ENCODE data around the gene CPOX.

The CPOX gene

DNA sequence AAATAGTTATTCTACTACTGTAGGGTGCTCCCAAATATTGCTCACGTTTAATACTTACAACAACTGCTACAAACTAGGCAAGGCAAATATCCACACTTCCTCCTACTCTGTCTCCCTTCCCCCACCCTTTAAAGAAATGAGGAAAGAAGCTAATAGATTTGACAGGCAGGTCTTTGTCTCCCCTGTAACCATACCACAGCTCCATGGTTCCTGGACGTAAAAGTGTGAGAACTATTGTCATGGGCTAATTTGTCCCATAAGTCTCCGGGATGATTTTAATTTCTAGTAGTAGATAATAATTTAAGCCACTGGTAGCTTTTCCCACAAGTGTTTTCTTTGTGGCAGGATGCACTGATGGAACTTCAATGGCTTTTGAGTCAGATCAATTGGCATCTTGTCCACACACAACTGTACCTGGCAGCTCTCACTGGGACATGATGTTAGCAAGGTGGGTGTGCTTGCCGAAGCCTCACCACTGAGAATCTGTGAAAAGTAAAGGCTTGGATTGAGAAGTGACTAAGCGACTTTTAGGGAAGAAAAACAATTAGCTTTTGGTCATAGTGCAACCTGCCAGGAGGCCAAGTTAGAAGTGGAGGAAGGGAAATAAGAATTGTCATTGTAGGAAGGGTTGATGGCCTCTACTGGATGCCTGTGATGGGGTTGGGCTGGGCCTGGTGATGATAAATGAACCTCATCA, 1.4 kb upstream of the CPOX start:
- DNase-seq: peak; percentile 12 to 15

DNA sequence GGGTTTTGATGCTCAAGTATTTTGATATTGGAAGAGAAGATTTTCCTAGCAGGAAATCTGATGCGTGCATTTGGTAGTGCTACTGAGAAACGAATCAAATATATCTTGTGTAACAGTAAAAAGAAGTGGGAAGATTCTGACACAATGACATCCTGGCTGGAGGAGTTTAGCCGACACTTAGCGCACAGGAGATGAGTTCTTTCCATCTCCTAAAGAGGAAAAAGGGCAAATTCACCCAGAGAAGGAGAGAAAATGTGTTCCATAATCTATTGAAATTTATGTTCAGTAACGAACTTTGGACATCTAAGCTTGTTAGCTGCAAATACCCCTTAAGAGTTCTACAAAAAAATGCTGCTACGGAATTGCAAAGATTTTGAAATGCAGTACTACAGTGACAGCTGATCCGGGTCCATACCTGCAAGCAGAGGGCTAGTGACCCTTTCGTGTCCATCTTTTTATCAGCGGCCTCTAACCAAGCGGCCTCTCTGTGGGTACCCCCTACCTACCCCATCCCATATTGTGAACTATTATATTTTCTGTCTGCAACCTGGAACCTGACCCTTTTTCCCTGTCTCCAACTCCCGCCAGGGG, 971 bp downstream of the CPOX start:
- DNase-seq: no peak

DNA sequence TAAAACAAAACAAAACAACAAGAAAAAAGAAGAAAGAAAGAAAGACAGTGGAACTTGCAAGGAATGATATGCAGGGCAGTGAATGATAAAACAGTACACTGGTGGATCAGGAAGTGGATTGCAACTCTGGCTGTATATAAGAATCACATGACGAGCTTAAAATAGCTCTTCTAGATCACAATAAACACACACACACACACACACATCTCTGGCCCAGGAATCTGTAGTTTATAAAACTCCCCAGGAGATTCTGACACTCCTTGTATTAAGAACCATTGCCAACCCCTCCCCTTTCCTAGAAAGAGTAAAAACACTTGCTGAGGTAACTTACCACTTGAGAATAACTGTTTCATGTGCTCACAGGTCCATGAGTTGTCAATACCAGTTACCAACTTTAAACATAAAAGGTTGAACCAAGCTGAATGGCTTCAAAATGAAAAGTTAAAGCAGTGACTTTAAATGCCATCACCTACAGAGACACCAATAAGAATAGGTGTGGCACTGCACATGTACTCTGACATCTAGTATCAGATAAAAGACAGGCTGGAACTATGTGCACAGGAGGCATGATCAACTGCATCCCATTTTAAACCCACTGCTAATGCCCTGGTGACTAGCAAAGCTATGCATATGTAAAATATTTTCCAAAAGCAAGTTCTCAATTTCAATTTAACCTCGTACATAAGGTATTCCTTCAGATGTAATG, 3.9 kb downstream of the CPOX start:
- DNase-seq: no peak

DNA sequence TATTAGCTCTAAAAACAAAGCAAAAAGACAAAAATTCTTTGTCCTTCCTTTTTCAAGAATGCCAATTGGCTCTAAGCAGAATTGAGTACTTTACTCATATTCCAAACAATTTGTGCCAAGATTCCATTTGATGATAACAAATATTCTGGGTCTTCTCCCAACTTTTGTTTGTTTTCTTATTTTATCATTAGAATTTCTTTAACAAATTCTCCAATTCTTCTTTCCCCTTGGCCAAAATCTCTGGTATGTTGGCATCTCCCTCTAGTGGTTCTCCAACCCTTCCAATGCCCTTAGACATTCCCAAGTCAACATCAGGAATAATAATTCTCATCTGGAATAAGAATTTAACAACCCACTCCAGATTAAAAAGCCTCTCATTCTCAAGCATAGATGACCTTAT, 5.3 kb downstream of the CPOX start:
- no peak for DNase-seq

DNA sequence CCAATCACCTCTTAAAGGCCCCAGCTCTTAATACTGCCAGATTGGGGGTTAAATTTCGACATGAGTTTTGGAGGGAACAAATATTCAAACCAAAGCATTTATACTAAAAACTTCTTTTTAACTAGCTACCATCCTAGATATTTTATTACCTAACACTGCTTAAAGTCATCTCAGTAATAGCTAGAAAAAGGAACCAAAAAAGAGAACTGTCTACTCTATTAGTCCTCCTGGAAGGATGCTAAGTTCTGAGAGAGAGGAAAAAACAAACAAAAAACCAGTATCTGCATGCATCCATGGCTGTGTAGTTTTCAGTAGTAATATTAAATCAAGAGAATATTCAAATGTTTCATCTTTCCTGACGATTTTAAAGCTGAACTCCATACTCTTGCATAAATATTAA, 5.8 kb downstream of the CPOX start:
- DNase-seq: peak; percentile 55 to 67

DNA sequence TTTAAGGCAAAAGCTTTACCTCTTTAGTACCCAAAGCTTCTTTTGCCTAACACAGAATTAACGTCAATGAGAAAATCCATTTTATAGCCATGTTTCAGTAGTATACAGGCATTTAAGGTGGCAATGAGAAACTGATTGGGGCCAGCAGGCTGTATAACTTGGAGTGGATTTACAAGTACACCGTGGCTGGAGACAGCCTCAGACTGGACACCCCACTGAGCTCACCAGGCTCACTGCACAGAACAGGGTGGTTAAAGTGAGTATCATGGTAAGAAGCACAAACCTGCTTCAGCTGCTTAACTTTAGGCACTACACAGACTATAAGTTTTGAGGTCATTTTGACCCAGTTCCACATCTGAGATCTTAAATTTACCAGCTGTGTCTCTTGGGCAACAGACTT, 8.9 kb downstream of the CPOX start:
- no peak for DNase-seq

DNA sequence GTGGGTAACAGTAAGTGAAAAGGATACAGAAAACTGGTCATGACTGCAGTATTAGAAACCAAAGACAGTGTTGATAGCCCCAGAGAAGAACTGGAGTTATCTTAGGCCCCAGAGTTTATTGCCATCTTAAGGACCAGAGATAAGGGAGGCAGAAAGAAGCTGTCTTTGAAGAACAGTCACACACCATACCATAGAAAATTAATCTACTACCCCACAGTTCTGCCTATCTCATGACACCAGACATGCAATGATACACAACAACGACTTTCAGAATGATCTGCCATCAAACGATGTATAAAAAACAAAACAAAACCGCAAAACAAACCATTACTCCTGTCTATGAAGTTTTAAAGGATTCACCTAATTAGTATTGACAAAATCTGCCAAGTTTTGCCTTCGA, 9.6 kb downstream of the CPOX start:
- DNase-seq: no peak

DNA sequence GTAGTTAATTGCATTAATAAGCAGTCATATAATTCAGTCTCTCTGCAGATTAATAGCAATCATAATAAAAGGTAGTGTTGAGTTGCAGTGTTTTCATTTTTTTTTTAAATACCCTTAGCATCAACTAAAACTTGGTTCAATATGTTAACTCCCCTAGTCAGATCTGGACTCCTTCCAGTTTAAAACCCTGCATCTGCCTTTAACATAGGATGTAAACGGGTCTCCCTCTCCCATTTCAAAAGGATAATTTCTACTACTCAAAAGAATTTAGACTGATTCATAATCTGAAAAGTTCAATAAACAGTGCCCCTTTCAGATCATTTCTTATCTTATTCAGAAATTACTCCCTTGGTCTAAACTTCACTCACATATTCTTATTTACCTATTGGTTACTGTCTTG, 11.4 kb downstream of the CPOX start:
- DNase-seq: no peak

DNA sequence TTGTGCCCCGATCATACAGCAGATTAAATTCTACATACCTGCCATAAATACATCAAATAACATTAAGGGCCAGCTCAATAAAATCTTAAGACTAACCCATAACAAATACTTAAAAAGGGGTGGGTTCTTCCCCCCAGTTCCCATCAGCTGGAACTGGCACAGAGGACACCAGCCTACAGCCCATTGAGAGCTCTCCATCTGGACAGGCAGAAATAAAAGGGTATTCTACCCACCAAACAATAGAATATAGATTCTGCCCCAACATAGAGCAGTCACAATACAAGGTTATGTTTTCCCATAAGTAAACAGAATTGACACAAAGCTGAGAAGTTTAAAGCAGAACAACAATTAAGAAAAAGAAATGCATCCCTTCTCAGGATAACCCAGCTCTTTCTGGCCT, 11.9 kb downstream of the CPOX start:
- DNase-seq: no peak

DNA sequence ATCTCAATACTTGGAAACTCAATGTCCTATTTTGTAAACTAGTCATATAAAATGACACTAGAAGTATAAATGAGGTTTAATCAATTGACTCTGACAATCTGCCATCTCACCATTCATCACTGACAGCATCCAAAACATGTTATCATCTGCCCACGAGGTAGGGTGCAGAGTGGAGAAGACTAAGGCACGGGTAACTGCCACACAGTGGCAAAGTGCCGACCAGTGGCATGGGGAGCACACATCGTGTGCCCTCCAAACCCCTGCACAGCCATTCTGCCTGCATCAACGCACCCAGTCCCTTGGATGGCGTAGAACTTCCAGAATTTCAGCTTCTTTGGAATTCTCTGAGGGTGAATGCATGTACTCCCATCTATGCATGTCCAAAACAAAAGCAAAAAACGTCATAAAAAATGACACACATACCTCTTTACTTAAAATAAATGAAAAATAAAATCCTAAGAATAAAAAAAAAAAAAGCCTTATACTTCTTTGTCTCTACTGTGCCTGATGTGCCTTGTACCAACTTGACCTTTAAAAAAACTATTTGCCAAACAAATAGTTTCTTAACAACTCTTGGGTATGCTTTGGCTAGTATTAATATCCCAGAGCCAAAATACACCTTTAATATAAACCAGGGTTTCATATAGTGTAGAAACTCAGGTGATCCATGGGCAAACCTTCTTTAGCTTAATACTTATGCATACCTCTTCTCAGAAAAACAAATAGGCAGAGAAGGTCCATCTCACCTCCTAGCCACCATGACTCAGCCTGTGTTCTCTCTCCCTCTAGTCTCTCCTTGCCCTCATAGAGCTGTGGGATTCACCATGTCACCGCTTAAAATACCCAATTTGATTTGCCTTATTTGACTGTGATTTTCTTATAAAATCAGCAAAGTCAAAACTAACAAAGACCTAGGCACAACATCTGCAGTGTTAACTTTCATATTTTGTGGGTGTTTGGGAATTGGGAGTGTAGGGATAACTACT, 12.7 kb downstream of the CPOX start:
- no peak for DNase-seq

DNA sequence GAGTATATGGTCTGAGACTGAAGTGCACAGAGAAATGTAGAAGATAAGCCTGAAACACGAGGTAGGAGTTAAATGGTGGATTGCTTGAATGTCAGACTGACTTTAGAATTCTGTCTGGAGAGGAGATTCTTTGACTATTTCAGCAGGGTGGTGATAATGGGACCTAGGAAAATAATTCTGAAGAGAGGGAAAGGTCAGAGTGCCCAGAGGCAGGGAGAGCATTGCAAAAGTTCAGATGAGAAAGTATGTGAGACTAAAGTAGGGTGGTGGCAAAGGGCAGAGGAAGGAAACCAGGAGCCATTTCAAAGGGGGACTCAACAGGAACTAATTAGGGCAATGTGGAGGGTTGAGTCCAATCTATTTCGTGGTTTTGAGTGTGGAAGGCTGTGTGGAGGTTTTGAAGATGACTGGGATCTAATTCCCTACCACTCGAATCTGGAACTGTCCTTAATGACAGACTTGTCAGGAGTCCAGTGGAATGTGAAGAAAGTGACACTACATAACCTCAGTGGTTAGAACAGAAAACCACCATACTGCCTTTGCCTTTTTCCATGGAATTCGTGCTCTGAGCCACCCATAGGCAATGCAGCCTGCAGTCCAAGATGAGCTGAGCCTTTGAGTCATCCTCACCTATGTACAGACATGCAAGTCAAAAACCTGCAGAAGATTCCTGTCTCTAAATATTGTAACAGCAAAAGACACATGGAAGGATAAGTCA, 16.1 kb downstream of the CPOX start:
- DNase-seq: no peak

DNA sequence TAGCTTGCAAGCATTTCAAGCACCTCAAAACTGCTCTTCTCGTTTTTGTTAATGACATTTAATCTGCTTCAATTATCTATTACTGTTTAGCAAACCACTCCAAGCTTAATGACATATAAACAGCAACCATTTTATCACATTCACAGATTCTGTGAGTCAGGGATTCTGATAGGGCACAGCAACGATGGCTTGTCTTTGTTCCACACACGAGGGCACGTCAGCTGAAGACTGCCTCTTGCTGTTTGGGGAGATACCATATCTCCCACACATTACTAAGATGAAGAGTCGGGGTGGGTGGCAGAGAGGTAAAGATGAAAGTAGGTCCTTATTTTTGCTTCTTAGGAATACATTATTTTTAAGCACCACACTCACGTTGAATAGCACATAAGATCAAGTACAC, 19.3 kb downstream of the CPOX start:
- DNase-seq: no peak

DNA sequence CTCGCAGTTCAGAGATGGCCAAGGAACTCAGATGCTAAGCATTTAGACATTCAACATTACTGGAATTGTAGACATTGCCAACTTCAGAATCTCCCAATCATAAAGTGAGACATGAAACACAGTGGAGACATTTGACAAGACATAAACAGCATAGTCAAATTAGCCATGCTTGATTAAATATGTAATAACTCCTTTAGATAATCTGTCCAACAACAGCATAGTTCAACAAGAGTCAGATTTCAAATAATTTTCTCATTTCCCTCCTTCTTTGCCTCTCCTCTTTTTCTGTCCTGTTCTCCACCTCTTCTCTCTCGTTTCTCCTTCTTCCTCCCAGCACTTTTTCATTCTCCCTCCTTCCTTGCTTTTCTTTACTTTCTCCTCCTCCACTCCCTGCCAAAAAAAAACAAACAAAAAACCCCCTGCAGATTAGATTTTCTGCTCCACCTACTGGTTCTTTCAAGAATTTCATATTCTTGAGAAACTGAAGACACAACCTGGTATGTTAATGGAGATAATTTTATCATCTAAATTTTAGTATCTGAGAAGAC, 20.2 kb downstream of the CPOX start:
- DNase-seq: peak; percentile 50 to 61

DNA sequence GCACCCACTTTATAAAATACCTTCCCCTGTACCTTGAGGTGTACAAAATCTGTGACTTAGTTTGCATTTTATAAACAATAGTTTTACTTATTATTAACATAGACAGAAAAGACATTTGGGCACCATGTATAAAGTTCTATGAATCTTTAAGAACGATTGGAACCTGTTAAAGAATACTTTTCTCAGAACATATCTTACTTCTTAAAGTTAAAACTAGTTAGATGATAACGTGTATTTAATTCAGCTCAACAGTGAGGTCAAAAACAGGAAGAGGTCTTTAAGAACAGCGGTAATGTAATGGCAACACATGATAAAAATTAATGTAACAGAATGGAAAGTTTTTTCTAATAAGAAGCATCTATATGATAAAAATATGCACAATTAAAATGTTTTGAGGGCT, 25.0 kb downstream of the CPOX start:
- DNase-seq: no peak

DNA sequence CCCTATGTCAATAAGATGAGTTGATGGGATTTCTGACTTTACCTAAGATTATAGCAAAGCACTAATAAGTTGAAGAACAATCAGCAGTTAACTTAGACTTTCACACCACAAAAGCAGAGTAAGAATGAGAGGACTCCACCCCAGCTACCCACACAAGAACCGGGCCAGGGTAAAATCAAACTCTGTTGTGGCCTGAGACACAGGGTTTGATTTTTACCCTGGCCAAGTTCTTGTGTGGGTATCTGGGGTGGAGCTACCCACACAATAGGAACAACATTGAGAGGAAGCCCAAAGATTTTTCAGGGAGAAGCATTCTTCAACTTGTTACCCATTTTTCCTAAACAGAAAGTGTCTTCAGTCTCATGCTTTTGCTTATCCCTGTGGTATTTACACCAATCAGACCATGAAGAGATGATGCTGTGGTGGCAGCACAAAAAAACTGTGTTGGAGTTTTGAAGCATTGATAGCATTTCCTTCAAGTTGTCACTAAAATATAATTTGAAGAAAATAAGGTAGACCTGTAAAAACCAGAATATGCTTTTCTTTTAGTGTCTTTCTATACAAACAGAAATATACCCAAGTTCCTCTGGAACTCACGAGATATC, 25.6 kb downstream of the CPOX start:
- no peak for DNase-seq

DNA sequence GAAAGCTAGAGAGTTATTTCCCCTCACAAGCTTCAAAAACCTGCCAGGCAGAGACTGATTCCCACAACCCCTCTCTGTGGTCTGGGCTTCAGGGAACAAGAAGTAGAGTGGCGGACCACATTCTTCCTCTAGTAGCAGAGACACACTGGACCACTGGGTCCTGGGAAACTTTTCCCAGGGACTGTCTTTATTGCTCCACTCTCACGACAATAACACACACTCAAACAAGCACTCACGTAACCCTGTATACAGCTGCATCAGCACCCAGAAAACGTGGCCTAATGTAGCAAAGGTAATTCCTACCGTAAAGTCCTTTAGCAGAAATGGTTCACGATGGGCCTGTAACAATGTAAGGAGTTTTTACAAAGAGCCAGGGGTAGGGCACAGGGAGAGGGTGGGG, 27.6 kb downstream of the CPOX start:
- no peak for DNase-seq

DNA sequence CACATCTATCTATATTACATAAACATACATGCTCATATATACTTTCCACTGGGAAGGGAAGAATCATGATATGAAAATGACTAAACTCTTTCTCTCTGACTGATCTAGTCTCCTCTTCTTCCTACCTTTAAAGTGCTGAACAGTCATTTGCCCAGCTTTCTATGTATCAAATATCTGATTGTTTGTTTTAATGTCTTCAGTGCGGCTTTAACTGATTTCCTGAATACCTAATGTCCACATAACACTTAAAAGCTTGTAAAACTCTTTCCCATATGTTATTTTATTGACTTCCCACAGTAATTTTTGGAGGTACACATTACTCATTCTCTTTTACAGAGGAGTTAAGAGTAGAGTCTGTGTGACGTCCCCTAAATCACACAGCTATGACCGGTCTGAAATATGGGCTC, 28.2 kb downstream of the CPOX start:
- DNase-seq: no peak

DNA sequence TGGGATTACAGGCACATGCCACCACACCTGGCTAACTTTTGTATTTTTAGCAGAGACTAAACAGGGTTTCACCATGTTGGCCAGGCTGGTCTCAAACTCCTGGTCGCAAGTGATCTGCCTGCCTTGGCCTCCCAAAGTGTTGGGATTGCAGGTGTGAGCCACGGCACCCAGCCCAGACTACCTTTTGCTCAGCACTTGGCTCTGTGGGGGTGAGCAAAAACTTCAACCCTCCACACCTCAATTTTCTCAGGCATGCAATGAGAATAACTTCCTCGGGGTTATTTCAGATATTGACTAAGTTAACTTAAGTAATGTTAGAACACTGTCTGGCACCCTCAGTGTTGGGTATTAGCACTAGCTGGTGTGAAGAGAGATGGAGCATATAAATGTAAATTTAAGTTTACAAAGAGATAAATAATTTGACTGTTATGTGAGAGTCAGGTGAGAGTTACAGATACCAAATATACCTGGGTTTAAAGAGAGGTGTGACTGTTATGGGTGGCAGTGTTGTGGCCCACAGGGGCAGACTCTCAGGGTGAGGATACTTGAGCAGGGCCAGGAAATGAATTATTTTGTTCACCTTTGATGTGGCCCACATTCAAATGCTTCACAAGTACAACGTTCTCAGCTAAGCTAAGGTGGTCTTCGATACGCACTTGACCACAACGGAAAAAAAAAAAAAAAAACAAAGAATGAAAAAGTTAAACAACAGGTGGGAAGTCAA, 29.0 kb downstream of the CPOX start:
- DNase-seq: no peak

DNA sequence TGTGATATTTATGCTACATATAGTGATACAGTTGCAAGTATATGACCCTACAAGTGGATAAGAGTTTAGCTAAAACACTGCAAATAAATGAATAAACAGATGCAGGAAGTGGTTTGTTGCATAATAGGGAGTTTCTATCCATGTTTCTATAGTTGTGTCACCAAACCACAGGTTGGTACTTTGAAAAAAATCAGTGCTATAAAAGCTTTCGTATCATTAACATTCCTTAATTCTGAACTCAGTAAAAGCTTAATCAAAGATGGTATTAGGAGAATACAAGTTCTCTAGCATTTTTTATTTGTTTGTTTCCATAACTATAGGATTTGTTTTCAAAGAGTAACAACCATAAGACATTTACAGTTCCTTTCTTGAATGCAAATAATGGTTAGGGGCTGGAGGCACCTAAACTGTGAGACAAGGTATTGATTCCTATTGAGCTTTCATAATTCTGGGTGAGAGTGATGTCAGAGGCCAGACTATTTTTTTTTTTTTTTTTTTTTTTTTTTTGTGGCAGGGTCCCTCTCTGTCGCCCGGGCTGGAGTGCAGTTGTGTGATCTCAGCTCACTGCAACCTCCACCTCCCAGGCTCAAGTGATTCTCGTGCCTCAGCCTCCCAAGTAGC, 29.6 kb downstream of the CPOX start:
- DNase-seq: peak; percentile 53 to 60

DNA sequence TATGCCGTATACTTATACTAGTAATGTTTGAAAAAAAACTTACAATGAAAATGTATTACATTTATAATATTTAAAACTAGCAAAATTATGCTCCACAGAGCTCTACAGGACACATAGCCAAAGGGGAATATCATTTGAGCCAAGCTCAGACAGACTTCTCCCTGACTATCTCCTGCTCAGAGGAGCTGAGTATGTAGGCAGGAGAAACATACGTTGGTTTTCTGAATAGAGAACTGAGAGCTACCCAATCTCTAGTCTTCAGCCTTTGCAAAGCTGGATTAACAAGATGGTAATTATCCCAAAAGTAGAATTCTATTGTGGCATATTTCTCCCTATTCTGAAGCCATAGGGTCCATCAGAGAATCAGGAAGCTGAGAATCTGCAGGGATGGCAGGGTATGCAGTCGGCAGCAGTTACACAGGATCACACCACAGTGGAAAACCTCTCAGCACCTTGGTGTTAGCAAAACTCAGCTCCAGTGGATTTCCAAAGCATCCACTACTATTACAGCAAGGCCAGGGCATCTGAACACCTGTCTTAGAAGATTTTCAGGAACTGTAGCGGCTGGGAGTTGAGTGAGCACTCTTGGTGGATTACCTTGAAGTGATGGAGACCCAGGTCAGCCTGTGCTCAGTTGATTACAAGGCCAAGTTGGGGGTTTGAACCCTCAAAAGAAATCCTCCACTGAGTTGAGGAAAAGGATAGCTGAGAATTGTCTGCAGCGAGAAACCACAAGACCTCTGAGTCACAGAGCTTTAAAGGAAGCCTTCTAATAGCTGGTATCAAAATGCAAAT, 31.5 kb downstream of the CPOX start:
- peak in 1 of 2 experiments; percentile 54 for DNase-seq

Measured in AML-193 (cell line).